Lung microvascular endothelial cell (primary cell): Measurements from ENCODE around the gene CADM1. TPM values are rescaled to one million over a fixed set of nuclear protein-coding genes. Genes with fewer than 3 reads are reported as not detected.

ENCODE experiments used
- DNase-seq, 2 donors: peaks; one replicate each; pipeline versions ENCODE4 v3.0.0 to v3.0.0-alpha.2; 2010; ENCODE audit warnings: low read depth in 2 of 2
- total RNA-seq: library from RNA; depleted of rRNA; stranded (reverse); fragments of >200 nt; gene quantifications from 2 replicates; pipeline ENCODE4 v1.2.1, GENCODE V29; 2014

The CADM1 gene
- total RNA-seq, 1 donor from 2014 or later, result 0.40 TPM

GRCh38 chr11:115126515-115127208, 377.6 kb downstream of the CADM1 start:
- DNase-seq, result no peak

- DNase-seq, result no peak
These were observed 378.1 kb downstream of the CADM1 start for GRCh38 chr11:115126092-115126491.

GRCh38 chr11:115124786-115125185, 379.4 kb downstream of the CADM1 start:
- DNase-seq, result no peak

GRCh38 chr11:115123641-115124040, 380.6 kb downstream of the CADM1 start:
- no peak for DNase-seq

- DNase-seq, result no peak
These were observed 381.9 kb downstream of the CADM1 start for GRCh38 chr11:115122274-115122673.
